Panc1 (cell line): ENCODE data around the gene BIRC7. TPM values are rescaled to one million over a fixed set of nuclear protein-coding genes. Genes with fewer than 3 reads are reported as not detected.

Experiments used
- ATAC-seq: fragments of 200-7000 bp; cut with Tn5 transposase; 2 replicates; pipeline ENCODE4 v1.9.1; 2020; ENCODE audit warnings: mild to moderate bottlenecking, moderate library complexity
- BruUV-seq: library from RNA; stranded (reverse); fragments of 400-500 nt; replicated peaks from 2 replicates; lab custom pipeline; 2021; lab: Mats Ljungman, UMichigan
- CTCF ChIA-PET: fragments of 300-600 bp; sonication (Branson Sonifier 250); formaldehyde crosslinking; loops from one replicate; lab custom pipeline; 2022; ENCODE audit warnings: antibody characterized with exemption; lab: Charles Lee
- POLR2A ChIA-PET: fragments of 300-600 bp; sonication (Branson Sonifier 250); formaldehyde crosslinking; loops from one replicate; lab custom pipeline; 2022; ENCODE audit warnings: antibody characterized with exemption; lab: Charles Lee
- DNase-seq: peaks from one replicate; pipeline ENCODE4 v3.0.0-alpha.2; 2010; ENCODE audit warnings: low read depth, low spot score
- H3K27ac ChIP-seq: 2 replicates; pipeline ENCODE4 v1.5.1; 2011; ENCODE audit warnings: mild to moderate bottlenecking, low read length, inconsistent platforms
- H3K27me3 ChIP-seq: fragments of 200-500 bp; sonication (Bioruptor generic); 2 replicates; pipeline ENCODE4 v1.6.0; 2014; ENCODE audit warnings: low read length, inconsistent platforms; ENCODE audit not compliant: control insufficient read depth, insufficient read depth
- H3K36me3 ChIP-seq: fragments of 200-500 bp; sonication (Bioruptor generic); 2 replicates; pipeline ENCODE4 v1.5.1; 2014; ENCODE audit warnings: inconsistent platforms, mild to moderate bottlenecking, low read length, moderate library complexity; ENCODE audit not compliant: control insufficient read depth, insufficient read depth
- H3K4me1 ChIP-seq: 2 replicates; pipeline ENCODE4 v1.5.1; 2011; ENCODE audit warnings: inconsistent platforms, mild to moderate bottlenecking, low read length, moderate library complexity; ENCODE audit not compliant: control insufficient read depth, insufficient read depth
- H3K4me3 ChIP-seq, 2 experiments: 2 replicates each; pipeline ENCODE4 v1.5.1; 2011 to 2012; ENCODE audit warnings: low read depth in 2 of 2, low read length in 2 of 2, mild to moderate bottlenecking in 2 of 2, inconsistent platforms in 1 of 2, moderate library complexity in 1 of 2
- H3K9me3 ChIP-seq: fragments of 200-500 bp; sonication (Bioruptor generic); 2 replicates; pipeline ENCODE4 v1.5.1; 2014; ENCODE audit warnings: low read depth, mild to moderate bottlenecking, inconsistent platforms, low read length, moderate library complexity; ENCODE audit not compliant: control insufficient read depth, insufficient read depth
- POLR2AphosphoS5 ChIP-seq: IDR thresholded peaks from 2 replicates; pipeline ENCODE4 v1.6.1; 2012; ENCODE audit warnings: mild to moderate bottlenecking, low read depth, low read length, moderate library complexity
- SIN3A ChIP-seq: IDR thresholded peaks from 2 replicates; pipeline ENCODE4 v1.6.1; 2012; ENCODE audit warnings: low read depth, mild to moderate bottlenecking, low read length, moderate library complexity, borderline replicate concordance; ENCODE audit not compliant: insufficient read depth
- TCF7L2 ChIP-seq: IDR thresholded peaks from 2 replicates; pipeline ENCODE4 v1.6.1; 2011; ENCODE audit warnings: mild to moderate bottlenecking, low read depth, low read length, inconsistent platforms
- in situ Hi-C: cut with HindIII; loops from 2 replicates; pipeline ENCODE4 v1.10.0; 2016; ENCODE audit warnings: low sequenced_read_pairs, low pct_unique_long_range_greater_than_20kb
- intact Hi-C: fragments of 100-400 bp; cut with micrococcal nuclease; formaldehyde crosslinking; loops from one replicate; pipeline ENCODE4 v1.10.0; 2022; ENCODE audit not compliant: unreplicated experiment
- total RNA-seq: library from RNA; stranded (reverse); gene quantifications from one replicate; pipeline ENCODE4 v1.2.1, GENCODE V29; 2021; ENCODE audit not compliant: unreplicated experiment
- TF ChIP-seq, protein P1 (sequence below), 2 experiments: IDR thresholded peaks; 2 replicates each; pipeline ENCODE4 v1.6.1; 2011 to 2012; ENCODE audit warnings: low read depth in 2 of 2, control low read depth in 1 of 2, low read length in 1 of 2, mild to moderate bottlenecking in 1 of 2, moderate library complexity in 1 of 2; ENCODE audit not compliant: insufficient read depth in 1 of 2
- TF ChIP-seq, protein P2 (sequence below): fragments of 450-650 bp; IDR thresholded peaks from 2 replicates; pipeline ENCODE4 v1.5.1; 2017; ENCODE audit warnings: mild to moderate bottlenecking

Gene BIRC7
- total RNA-seq, 1 experiment from 2014 or later: 9.0 TPM

DNA sequence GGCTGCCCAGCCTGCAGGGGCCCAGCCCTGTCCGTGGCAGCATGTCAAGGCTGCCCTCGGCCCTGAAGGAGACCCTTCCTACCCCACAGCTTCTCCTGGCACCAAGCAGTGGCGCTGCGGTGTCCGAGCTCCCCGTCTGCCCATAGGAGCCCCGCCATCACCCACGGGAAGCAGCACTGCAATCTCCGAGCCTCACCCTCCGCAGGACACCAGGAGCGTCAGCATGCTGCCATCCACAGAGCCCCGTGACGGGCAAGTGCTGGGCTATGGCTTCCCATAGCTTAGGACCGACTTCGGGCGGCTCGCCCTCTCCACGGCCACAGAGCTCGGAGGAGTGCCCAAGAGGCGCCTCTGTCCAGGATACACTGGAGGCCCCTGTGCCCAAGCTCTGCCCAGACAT lies 44.9 kb upstream of the BIRC7 start:
- intact Hi-C loops (no loop called here), in situ Hi-C loops (no loop called here)
- CTCF ChIA-PET: no interaction called here
- peak; percentile 43 for ATAC-seq
- H3K36me3 ChIP-seq: peaks cover 2% of the 10 kb centered on the region; the same call in 1 of the 2 replicates
- TF ChIP-seq, protein P1, sequence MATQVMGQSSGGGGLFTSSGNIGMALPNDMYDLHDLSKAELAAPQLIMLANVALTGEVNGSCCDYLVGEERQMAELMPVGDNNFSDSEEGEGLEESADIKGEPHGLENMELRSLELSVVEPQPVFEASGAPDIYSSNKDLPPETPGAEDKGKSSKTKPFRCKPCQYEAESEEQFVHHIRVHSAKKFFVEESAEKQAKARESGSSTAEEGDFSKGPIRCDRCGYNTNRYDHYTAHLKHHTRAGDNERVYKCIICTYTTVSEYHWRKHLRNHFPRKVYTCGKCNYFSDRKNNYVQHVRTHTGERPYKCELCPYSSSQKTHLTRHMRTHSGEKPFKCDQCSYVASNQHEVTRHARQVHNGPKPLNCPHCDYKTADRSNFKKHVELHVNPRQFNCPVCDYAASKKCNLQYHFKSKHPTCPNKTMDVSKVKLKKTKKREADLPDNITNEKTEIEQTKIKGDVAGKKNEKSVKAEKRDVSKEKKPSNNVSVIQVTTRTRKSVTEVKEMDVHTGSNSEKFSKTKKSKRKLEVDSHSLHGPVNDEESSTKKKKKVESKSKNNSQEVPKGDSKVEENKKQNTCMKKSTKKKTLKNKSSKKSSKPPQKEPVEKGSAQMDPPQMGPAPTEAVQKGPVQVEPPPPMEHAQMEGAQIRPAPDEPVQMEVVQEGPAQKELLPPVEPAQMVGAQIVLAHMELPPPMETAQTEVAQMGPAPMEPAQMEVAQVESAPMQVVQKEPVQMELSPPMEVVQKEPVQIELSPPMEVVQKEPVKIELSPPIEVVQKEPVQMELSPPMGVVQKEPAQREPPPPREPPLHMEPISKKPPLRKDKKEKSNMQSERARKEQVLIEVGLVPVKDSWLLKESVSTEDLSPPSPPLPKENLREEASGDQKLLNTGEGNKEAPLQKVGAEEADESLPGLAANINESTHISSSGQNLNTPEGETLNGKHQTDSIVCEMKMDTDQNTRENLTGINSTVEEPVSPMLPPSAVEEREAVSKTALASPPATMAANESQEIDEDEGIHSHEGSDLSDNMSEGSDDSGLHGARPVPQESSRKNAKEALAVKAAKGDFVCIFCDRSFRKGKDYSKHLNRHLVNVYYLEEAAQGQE (IDR thresholded peaks at IDR 0.05; ENCODE audit: insufficient read depth in 1 of 2, low read depth in 2 of 2, low read length in 1 of 2): no peak
- no peak for TF ChIP-seq POLR2AphosphoS5
- no peak for TF ChIP-seq TCF7L2
- TF ChIP-seq SIN3A: no peak
- TF ChIP-seq, protein P2, sequence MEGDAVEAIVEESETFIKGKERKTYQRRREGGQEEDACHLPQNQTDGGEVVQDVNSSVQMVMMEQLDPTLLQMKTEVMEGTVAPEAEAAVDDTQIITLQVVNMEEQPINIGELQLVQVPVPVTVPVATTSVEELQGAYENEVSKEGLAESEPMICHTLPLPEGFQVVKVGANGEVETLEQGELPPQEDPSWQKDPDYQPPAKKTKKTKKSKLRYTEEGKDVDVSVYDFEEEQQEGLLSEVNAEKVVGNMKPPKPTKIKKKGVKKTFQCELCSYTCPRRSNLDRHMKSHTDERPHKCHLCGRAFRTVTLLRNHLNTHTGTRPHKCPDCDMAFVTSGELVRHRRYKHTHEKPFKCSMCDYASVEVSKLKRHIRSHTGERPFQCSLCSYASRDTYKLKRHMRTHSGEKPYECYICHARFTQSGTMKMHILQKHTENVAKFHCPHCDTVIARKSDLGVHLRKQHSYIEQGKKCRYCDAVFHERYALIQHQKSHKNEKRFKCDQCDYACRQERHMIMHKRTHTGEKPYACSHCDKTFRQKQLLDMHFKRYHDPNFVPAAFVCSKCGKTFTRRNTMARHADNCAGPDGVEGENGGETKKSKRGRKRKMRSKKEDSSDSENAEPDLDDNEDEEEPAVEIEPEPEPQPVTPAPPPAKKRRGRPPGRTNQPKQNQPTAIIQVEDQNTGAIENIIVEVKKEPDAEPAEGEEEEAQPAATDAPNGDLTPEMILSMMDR: no peak
- BruUV-seq: no TSS peak
- H3K9me3 ChIP-seq: no peaks in the 10 kb centered on the region
- no peak overlapping the region for H3K27ac ChIP-seq
- no peak for DNase-seq
- no peaks in the 10 kb centered on the region for H3K4me1 ChIP-seq
- H3K27me3 ChIP-seq: no peaks in the 10 kb centered on the region
- no peak overlapping the region for H3K4me3 ChIP-seq
- POLR2A ChIA-PET: no interaction called here

DNA sequence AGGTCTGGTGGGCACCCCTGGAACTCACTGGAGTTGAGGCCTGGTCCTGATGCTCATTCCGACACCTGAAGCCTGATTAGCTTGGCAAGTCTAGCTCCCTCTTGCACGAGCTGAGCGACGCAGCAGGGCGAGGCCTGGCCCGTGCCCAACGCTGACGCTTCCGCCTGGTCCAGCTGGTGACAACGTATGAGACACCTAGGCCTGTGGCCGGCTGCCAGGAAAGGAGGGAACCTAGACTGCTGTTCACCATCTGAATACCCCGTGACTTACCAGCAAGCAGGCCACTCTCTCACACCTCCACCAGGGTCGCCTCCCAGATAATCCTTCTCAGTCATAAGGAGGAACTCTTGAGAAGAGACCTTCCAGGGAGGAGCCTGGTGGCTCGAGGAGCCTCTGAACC lies 44.3 kb upstream of the BIRC7 start:
- Histone ChIP-seq H3K27ac (no peak overlapping the region), H3K27me3 (no peaks in the 10 kb centered on the region), H3K4me1 (no peaks in the 10 kb centered on the region), H3K4me3 (no peak overlapping the region), H3K36me3 (peaks cover 2% of the 10 kb centered on the region; the same call in 1 of the 2 replicates), H3K9me3 (no peaks in the 10 kb centered on the region)
- in situ Hi-C loops: no loop called here
- DNase-seq: peak; percentile 87
- TF ChIP-seq, protein P1 (IDR thresholded peaks at IDR 0.05; ENCODE audit: insufficient read depth in 1 of 2, low read depth in 2 of 2, low read length in 1 of 2): no peak
- TF ChIP-seq, protein P2: no peak
- TF ChIP-seq TCF7L2 (no peak), POLR2AphosphoS5 (no peak), SIN3A (no peak)
- ATAC-seq: peak; percentile 78
- ChIA-PET POLR2A (no interaction called here), CTCF (no interaction called here)
- intact Hi-C loops: no loop called here
- no TSS peak for BruUV-seq
